Choroid plexus epithelial cell (primary cell): ENCODE results near the gene BEND2.

ENCODE experiments used
- DNase-seq: peaks from one replicate; pipeline ENCODE4 v3.0.0-alpha.2; 2010; ENCODE audit warnings: low read depth
- H3K4me3 ChIP-seq: 2 replicates; pipeline ENCODE4 v1.5.1; 2011; ENCODE audit warnings: low read depth, mild to moderate bottlenecking, control low read depth, low read length, moderate library complexity
- TF ChIP-seq, protein P1 (sequence below): conservative IDR thresholded peaks from 2 replicates; pipeline ENCODE4 v1.5.1; 2011; ENCODE audit warnings: low read depth, mild to moderate bottlenecking, control low read depth, inconsistent platforms, low read length, moderate library complexity

BEND2 gene

DNA sequence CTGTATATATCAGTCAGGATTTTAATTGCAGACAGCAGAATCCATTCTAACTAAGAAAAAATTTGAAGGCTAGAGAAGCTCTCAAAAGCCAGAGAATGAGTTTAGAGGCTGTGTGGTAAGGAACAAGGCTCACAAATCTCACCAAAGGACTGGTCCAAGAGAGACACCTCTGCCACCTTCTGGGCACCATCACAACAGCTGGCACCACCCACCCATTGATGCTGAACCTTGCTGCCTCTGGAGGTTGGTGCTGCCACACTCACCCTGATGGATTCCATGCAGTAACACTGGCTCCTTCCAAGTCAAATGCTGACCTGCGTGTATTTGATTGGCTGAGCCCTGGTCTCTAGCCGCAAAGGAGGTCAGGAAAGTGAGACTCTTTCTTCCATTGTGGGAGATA lies 100.8 kb downstream of the BEND2 start:
- DNase-seq = no peak
- H3K4me3 ChIP-seq = no peak overlapping the region
- TF ChIP-seq, protein P1, sequence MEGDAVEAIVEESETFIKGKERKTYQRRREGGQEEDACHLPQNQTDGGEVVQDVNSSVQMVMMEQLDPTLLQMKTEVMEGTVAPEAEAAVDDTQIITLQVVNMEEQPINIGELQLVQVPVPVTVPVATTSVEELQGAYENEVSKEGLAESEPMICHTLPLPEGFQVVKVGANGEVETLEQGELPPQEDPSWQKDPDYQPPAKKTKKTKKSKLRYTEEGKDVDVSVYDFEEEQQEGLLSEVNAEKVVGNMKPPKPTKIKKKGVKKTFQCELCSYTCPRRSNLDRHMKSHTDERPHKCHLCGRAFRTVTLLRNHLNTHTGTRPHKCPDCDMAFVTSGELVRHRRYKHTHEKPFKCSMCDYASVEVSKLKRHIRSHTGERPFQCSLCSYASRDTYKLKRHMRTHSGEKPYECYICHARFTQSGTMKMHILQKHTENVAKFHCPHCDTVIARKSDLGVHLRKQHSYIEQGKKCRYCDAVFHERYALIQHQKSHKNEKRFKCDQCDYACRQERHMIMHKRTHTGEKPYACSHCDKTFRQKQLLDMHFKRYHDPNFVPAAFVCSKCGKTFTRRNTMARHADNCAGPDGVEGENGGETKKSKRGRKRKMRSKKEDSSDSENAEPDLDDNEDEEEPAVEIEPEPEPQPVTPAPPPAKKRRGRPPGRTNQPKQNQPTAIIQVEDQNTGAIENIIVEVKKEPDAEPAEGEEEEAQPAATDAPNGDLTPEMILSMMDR = no peak
